HEK293 (cell line): ENCODE measurements around the gene PHACTR1.

Source experiments
- CTCF ChIA-PET: fragments of 350-600 bp; formaldehyde crosslinking; extraction: SDS; loops from one replicate; lab custom pipeline; 2021; ENCODE audit warnings: antibody characterized with exemption; lab: Yijun Ruan, JAX
- POLR2A ChIA-PET: fragments of 300-600 bp; formaldehyde crosslinking; extraction: SDS; loops from one replicate; lab custom pipeline; 2020; ENCODE audit warnings: antibody characterized with exemption, inconsistent platforms; lab: Yijun Ruan, JAX
- H3K27ac ChIP-seq: fragments of 200-500 bp; sonication (Bioruptor generic); 2 replicates; pipeline ENCODE4 v1.5.1; 2014; ENCODE audit warnings: low read depth, low read length, control low read depth, inconsistent platforms; ENCODE audit errors: extremely low read depth
- H3K36me3 ChIP-seq, 2 experiments: fragments of 200-500 bp in 1 of 2; sonication (Bioruptor generic) in 1 of 2; 1 replicate in 1 of 2; 2 replicates in 1 of 2; pipeline ENCODE4 v1.5.1; 2014 to 2017; ENCODE audit warnings: inconsistent platforms in 2 of 2, low read length in 2 of 2; ENCODE audit not compliant: control insufficient read depth in 2 of 2, insufficient read depth in 1 of 2
- H3K4me1 ChIP-seq: fragments of 200-500 bp; sonication (Bioruptor generic); 2 replicates; pipeline ENCODE4 v1.5.1; 2014; ENCODE audit warnings: mild to moderate bottlenecking, low read length, inconsistent platforms; ENCODE audit not compliant: control insufficient read depth, insufficient read depth
- H3K4me3 ChIP-seq: 2 replicates; pipeline ENCODE4 v1.5.1; 2011; ENCODE audit warnings: low read depth, mild to moderate bottlenecking, control low read depth, low read length, moderate library complexity
- H3K9me3 ChIP-seq: fragments of 200-500 bp; sonication (Bioruptor generic); 2 replicates; pipeline ENCODE4 v1.5.1; 2014; ENCODE audit warnings: low read depth, low read length, inconsistent platforms; ENCODE audit not compliant: control insufficient read depth, insufficient read depth
- FEZF1 ChIP-seq: fragments of 450-650 bp; formaldehyde crosslinking; IDR thresholded peaks from 2 replicates; pipeline ENCODE4 v1.5.1; 2016; ENCODE audit warnings: missing biosample characterization, missing genetic modification characterization
- KLF7 ChIP-seq: fragments of 450-650 bp; formaldehyde crosslinking; IDR thresholded peaks from 2 replicates; pipeline ENCODE4 v1.5.1; 2016; ENCODE audit warnings: missing biosample characterization, missing genetic modification characterization, borderline replicate concordance
- ZBTB48 ChIP-seq: fragments of 450-650 bp; formaldehyde crosslinking; IDR thresholded peaks from 2 replicates; pipeline ENCODE4 v1.5.1; 2016; ENCODE audit warnings: missing biosample characterization, missing genetic modification characterization
- ZBTB8A ChIP-seq: fragments of 450-650 bp; formaldehyde crosslinking; IDR thresholded peaks from 2 replicates; pipeline ENCODE4 v1.5.1; 2016; ENCODE audit warnings: missing biosample characterization, missing genetic modification characterization
- ZFHX2 ChIP-seq: fragments of 450-650 bp; formaldehyde crosslinking; conservative IDR thresholded peaks from 2 replicates; pipeline ENCODE4 v1.5.1; 2016; ENCODE audit warnings: missing biosample characterization, missing genetic modification characterization
- ZFP3 ChIP-seq: fragments of 450-650 bp; formaldehyde crosslinking; IDR thresholded peaks from 2 replicates; pipeline ENCODE4 v1.5.1; 2016; ENCODE audit warnings: low read depth, missing biosample characterization, missing genetic modification characterization
- ZFP37 ChIP-seq: fragments of 450-650 bp; formaldehyde crosslinking; IDR thresholded peaks from 2 replicates; pipeline ENCODE4 v1.5.1; 2016; ENCODE audit warnings: missing biosample characterization, missing genetic modification characterization
- ZFP41 ChIP-seq: fragments of 450-650 bp; formaldehyde crosslinking; IDR thresholded peaks from 2 replicates; pipeline ENCODE4 v1.5.1; 2016; ENCODE audit warnings: missing biosample characterization, missing genetic modification characterization, borderline replicate concordance
- ZFP69B ChIP-seq: fragments of 450-650 bp; formaldehyde crosslinking; IDR thresholded peaks from 2 replicates; pipeline ENCODE4 v1.5.1; 2016; ENCODE audit warnings: missing biosample characterization, missing genetic modification characterization
- ZIC2 ChIP-seq: fragments of 450-650 bp; formaldehyde crosslinking; IDR thresholded peaks from 2 replicates; pipeline ENCODE4 v1.5.1; 2016; ENCODE audit warnings: missing biosample characterization, missing genetic modification characterization
- ZNF132 ChIP-seq: fragments of 450-650 bp; formaldehyde crosslinking; IDR thresholded peaks from 2 replicates; pipeline ENCODE4 v1.5.1; 2017; ENCODE audit warnings: missing biosample characterization, missing genetic modification characterization, borderline replicate concordance
- ZNF184 ChIP-seq: fragments of 450-650 bp; IDR thresholded peaks from 2 replicates; pipeline ENCODE4 v1.5.1; 2018; ENCODE audit warnings: missing biosample characterization, mild to moderate bottlenecking, missing genetic modification characterization
- ZNF292 ChIP-seq: fragments of 450-650 bp; formaldehyde crosslinking; IDR thresholded peaks from 2 replicates; pipeline ENCODE4 v1.5.1; 2016; ENCODE audit warnings: low read depth, missing biosample characterization, missing genetic modification characterization, borderline replicate concordance
- ZNF302 ChIP-seq: fragments of 450-650 bp; formaldehyde crosslinking; IDR thresholded peaks from 2 replicates; pipeline ENCODE4 v1.5.1; 2016; ENCODE audit warnings: missing biosample characterization, missing genetic modification characterization, low read depth
- ZNF341 ChIP-seq: fragments of 450-650 bp; formaldehyde crosslinking; IDR thresholded peaks from 2 replicates; pipeline ENCODE4; 2016; ENCODE audit warnings: low read depth, missing biosample characterization, missing genetic modification characterization
- ZNF510 ChIP-seq: fragments of 450-650 bp; formaldehyde crosslinking; IDR thresholded peaks from 2 replicates; pipeline ENCODE4 v1.5.1; 2018; ENCODE audit warnings: mild to moderate bottlenecking, missing genetic modification characterization, missing biosample characterization; ENCODE audit not compliant: insufficient replicate concordance
- ZNF521 ChIP-seq: fragments of 450-650 bp; formaldehyde crosslinking; IDR thresholded peaks from 2 replicates; pipeline ENCODE4 v1.5.1; 2017; ENCODE audit warnings: missing biosample characterization, mild to moderate bottlenecking, missing genetic modification characterization
- ZNF530 ChIP-seq: fragments of 450-650 bp; formaldehyde crosslinking; IDR thresholded peaks from 2 replicates; pipeline ENCODE4 v1.5.1; 2016; ENCODE audit warnings: low read depth, missing biosample characterization, missing genetic modification characterization
- ZNF548 ChIP-seq: fragments of 450-650 bp; formaldehyde crosslinking; IDR thresholded peaks from 2 replicates; pipeline ENCODE4 v1.5.1; 2016; ENCODE audit warnings: missing biosample characterization, missing genetic modification characterization
- ZNF624 ChIP-seq: fragments of 450-650 bp; formaldehyde crosslinking; IDR thresholded peaks from 2 replicates; pipeline ENCODE4 v1.5.1; 2017; ENCODE audit warnings: missing biosample characterization, missing genetic modification characterization
- ZNF626 ChIP-seq: fragments of 450-650 bp; sonication (Bioruptor Pico); formaldehyde crosslinking; IDR thresholded peaks from 2 replicates; pipeline ENCODE4 v1.5.1; 2018; ENCODE audit warnings: missing biosample characterization, missing genetic modification characterization, inconsistent platforms
- ZNF658 ChIP-seq: fragments of 450-650 bp; formaldehyde crosslinking; IDR thresholded peaks from 2 replicates; pipeline ENCODE4; 2016; ENCODE audit warnings: missing biosample characterization, missing genetic modification characterization
- ZNF707 ChIP-seq: fragments of 450-650 bp; formaldehyde crosslinking; IDR thresholded peaks from 2 replicates; pipeline ENCODE4 v1.5.1; 2016; ENCODE audit warnings: missing biosample characterization, missing genetic modification characterization
- ZNF768 ChIP-seq: fragments of 450-650 bp; formaldehyde crosslinking; IDR thresholded peaks from 2 replicates; pipeline ENCODE4 v1.5.1; 2018; ENCODE audit warnings: missing biosample characterization, mild to moderate bottlenecking, missing genetic modification characterization
- ZNF785 ChIP-seq: fragments of 450-650 bp; formaldehyde crosslinking; IDR thresholded peaks from 2 replicates; pipeline ENCODE4 v1.5.1; 2016; ENCODE audit warnings: missing biosample characterization, missing genetic modification characterization
- TF ChIP-seq, protein P1 (sequence below): fragments of 450-650 bp; formaldehyde crosslinking; IDR thresholded peaks from 2 replicates; pipeline ENCODE4 v1.5.1; 2016; ENCODE audit warnings: missing biosample characterization, missing genetic modification characterization
- TF ChIP-seq, protein P2 (sequence below): fragments of 450-650 bp; formaldehyde crosslinking; IDR thresholded peaks from 2 replicates; pipeline ENCODE4 v1.5.1; 2016; ENCODE audit warnings: missing biosample characterization, missing genetic modification characterization
- TF ChIP-seq, protein P3 (sequence below): fragments of 450-650 bp; formaldehyde crosslinking; IDR thresholded peaks from 2 replicates; pipeline ENCODE4 v1.5.1; 2017; ENCODE audit warnings: missing biosample characterization, missing genetic modification characterization
- TF ChIP-seq, protein P4 (sequence below): fragments of 450-650 bp; formaldehyde crosslinking; IDR thresholded peaks from 2 replicates; pipeline ENCODE4 v1.5.1; 2016; ENCODE audit warnings: missing biosample characterization, missing genetic modification characterization
- TF ChIP-seq, protein P5 (sequence below): fragments of 450-650 bp; formaldehyde crosslinking; IDR thresholded peaks from 2 replicates; pipeline ENCODE4 v1.5.1; 2017; ENCODE audit warnings: missing biosample characterization, missing genetic modification characterization

The PHACTR1 gene

DNA sequence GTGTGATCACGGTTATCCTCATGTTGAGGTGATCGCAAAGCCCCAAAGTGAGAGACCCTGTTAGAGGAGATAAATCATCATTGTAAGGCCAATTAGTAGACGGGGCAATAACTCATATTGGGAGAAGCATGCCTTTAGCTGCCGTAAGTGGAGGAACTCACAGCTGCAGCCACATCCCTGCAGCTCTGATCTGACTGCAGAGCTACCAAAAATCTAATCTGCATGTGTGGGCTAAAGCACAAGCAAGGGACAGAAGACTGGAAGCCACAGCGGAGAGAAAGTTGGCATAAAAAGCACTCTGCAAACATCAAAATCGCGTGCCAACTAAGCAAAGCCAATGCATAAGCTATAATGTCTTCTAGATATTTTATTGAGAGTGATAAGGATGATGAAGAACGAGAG, 532.0 kb downstream of the PHACTR1 start (continued):
- no peak for TF ChIP-seq ZNF624 (tag by site-specific recombination)
- TF ChIP-seq, protein P1, sequence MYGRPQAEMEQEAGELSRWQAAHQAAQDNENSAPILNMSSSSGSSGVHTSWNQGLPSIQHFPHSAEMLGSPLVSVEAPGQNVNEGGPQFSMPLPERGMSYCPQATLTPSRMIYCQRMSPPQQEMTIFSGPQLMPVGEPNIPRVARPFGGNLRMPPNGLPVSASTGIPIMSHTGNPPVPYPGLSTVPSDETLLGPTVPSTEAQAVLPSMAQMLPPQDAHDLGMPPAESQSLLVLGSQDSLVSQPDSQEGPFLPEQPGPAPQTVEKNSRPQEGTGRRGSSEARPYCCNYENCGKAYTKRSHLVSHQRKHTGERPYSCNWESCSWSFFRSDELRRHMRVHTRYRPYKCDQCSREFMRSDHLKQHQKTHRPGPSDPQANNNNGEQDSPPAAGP (tag by site-specific recombination), result no peak
- TF ChIP-seq ZFP37 (tag by site-specific recombination), result no peak
- no peak for TF ChIP-seq ZFHX2 (tag by site-specific recombination)
- TF ChIP-seq ZNF548 (tag by site-specific recombination), result 0 out of 2 replicates have a peak, but pooled peaks have one; percentile 35
- TF ChIP-seq, protein P2, sequence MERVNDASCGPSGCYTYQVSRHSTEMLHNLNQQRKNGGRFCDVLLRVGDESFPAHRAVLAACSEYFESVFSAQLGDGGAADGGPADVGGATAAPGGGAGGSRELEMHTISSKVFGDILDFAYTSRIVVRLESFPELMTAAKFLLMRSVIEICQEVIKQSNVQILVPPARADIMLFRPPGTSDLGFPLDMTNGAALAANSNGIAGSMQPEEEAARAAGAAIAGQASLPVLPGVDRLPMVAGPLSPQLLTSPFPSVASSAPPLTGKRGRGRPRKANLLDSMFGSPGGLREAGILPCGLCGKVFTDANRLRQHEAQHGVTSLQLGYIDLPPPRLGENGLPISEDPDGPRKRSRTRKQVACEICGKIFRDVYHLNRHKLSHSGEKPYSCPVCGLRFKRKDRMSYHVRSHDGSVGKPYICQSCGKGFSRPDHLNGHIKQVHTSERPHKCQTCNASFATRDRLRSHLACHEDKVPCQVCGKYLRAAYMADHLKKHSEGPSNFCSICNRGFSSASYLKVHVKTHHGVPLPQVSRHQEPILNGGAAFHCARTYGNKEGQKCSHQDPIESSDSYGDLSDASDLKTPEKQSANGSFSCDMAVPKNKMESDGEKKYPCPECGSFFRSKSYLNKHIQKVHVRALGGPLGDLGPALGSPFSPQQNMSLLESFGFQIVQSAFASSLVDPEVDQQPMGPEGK (tag by site-specific recombination), result no peak
- no peak for TF ChIP-seq ZNF785 (tag by site-specific recombination)
- no peak for TF ChIP-seq ZBTB8A (tag by site-specific recombination)
- no peak for TF ChIP-seq KLF7 (tag by site-specific recombination)
- TF ChIP-seq, protein P3, sequence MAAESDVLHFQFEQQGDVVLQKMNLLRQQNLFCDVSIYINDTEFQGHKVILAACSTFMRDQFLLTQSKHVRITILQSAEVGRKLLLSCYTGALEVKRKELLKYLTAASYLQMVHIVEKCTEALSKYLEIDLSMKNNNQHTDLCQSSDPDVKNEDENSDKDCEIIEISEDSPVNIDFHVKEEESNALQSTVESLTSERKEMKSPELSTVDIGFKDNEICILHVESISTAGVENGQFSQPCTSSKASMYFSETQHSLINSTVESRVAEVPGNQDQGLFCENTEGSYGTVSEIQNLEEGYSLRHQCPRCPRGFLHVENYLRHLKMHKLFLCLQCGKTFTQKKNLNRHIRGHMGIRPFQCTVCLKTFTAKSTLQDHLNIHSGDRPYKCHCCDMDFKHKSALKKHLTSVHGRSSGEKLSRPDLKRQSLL (tag by site-specific recombination), result no peak
- TF ChIP-seq ZNF132 (tag by site-specific recombination), result no peak

DNA sequence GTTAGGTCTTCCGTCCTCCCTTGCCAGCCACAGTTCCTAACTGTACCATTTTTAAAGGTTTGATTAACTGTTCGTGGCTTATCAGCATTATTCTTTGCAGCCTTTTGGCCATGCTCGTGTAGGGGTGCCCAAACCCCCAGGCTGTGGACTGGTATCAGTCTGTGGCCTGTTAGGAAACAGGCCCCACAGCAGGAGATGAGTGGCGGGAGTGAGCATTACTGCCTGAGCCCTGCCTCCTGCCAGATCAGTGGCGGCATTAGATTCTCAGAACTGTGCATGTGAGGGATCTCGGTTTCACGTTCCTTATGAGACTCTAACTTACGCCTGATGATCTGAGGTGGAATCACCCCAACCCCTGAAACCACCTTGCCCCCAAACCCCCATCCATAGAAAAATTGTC, 532.4 kb downstream of the PHACTR1 start:
- Histone ChIP-seq H3K4me1 (peaks cover 14% of the 10 kb centered on the region), H3K9me3 (no peaks in the 10 kb centered on the region), H3K4me3 (no peak overlapping the region), H3K27ac (no peak overlapping the region; the same call in 1 of the 2 replicates), H3K36me3 (no peaks in the 10 kb centered on the region)
- ChIA-PET CTCF (no interaction called here), POLR2A (no interaction called here)
- TF ChIP-seq, protein P4, sequence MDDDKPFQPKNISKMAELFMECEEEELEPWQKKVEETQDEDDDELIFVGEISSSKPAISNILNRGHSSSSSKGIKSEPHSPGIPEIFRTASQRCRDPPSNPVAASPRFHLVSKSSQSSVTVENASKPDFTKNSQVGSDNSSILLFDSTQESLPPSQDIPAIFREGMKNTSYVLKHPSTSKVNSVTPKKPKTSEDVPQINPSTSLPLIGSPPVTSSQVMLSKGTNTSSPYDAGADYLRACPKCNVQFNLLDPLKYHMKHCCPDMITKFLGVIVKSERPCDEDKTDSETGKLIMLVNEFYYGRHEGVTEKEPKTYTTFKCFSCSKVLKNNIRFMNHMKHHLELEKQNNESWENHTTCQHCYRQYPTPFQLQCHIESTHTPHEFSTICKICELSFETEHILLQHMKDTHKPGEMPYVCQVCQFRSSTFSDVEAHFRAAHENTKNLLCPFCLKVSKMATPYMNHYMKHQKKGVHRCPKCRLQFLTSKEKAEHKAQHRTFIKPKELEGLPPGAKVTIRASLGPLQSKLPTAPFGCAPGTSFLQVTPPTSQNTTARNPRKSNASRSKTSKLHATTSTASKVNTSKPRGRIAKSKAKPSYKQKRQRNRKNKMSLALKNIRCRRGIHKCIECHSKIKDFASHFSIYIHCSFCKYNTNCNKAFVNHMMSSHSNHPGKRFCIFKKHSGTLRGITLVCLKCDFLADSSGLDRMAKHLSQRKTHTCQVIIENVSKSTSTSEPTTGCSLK (tag by site-specific recombination), result no peak
- no peak for TF ChIP-seq ZNF768 (tag by site-specific recombination)
- no peak for TF ChIP-seq ZNF292 (tag by site-specific recombination)
- TF ChIP-seq FEZF1, result peak; percentile 49; the same call in 1 of the 2 replicates
- TF ChIP-seq ZBTB8A (tag by site-specific recombination), result 0 out of 2 replicates have a peak, but pooled peaks have one; percentile 9
- no peak for TF ChIP-seq ZNF341 (tag by site-specific recombination)
- no peak for TF ChIP-seq ZNF521
- no peak for TF ChIP-seq ZNF302 (tag by site-specific recombination)
- TF ChIP-seq ZIC2 (tag by site-specific recombination), result peak; percentile 55
- 0 out of 2 replicates have a peak, but pooled peaks have one; percentile 17 for TF ChIP-seq ZBTB48 (tag by site-specific recombination)
- TF ChIP-seq ZFP3 (tag by site-specific recombination), result no peak
- TF ChIP-seq ZFP37 (tag by site-specific recombination), result no peak
- no peak for TF ChIP-seq ZFP41 (tag by site-specific recombination)
- no peak for TF ChIP-seq ZFP69B (tag by site-specific recombination)
- TF ChIP-seq ZNF707, result no peak
- TF ChIP-seq ZNF510 (tag by site-specific recombination), result no peak
- TF ChIP-seq ZNF626 (tag by site-specific recombination), result no peak
- TF ChIP-seq KLF7 (tag by site-specific recombination), result no peak
- no peak for TF ChIP-seq ZNF658 (tag by site-specific recombination)
- TF ChIP-seq ZNF530, result no peak
- TF ChIP-seq, protein P5, sequence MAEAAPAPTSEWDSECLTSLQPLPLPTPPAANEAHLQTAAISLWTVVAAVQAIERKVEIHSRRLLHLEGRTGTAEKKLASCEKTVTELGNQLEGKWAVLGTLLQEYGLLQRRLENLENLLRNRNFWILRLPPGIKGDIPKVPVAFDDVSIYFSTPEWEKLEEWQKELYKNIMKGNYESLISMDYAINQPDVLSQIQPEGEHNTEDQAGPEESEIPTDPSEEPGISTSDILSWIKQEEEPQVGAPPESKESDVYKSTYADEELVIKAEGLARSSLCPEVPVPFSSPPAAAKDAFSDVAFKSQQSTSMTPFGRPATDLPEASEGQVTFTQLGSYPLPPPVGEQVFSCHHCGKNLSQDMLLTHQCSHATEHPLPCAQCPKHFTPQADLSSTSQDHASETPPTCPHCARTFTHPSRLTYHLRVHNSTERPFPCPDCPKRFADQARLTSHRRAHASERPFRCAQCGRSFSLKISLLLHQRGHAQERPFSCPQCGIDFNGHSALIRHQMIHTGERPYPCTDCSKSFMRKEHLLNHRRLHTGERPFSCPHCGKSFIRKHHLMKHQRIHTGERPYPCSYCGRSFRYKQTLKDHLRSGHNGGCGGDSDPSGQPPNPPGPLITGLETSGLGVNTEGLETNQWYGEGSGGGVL, result 0 out of 2 replicates have a peak, but pooled peaks have one; percentile 6
- no peak for TF ChIP-seq ZNF184 (tag by site-specific recombination)
